Measurements from ENCODE around the gene TTC39C. TPM values are rescaled to one million over a fixed set of nuclear protein-coding genes. Genes with fewer than 3 reads are reported as not detected.

The TTC39C gene
- total RNA-seq, 1 donor from 2014 or later = 68.4 TPM

DNA sequence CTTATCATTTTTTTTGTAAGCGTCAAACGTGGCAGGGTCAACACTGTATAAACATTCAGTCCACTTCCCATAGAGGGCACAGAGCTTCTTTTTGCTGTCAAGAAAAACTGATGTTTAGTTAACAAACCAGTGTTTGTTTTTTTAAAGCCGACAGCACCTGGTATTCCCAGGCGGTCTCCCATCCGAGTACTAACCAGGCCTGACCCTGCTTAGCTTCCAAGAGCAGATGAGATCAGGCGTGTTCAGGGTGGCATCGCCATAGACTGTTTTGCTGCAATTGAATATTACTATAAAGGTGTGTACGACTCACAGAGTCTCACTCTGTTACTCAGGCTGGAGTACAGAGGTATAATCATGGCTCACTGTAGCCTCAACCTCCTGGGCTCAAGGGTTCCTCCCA, 155.8 kb downstream of the TTC39C start:
- no peak for TF ChIP-seq CTCF (IDR thresholded peaks at IDR 0.05)
- Mint-ChIP-seq H3K27ac (no peak overlapping the region), H3K4me1 (no peaks in the 10 kb centered on the region), H3K4me3 (no peak overlapping the region), H3K27me3 (peaks cover 2% of the 10 kb centered on the region), H3K9me3 (no peaks in the 10 kb centered on the region), H3K36me3 (ENCODE audit: low read depth) (no peaks in the 10 kb centered on the region)
- ATAC-seq (ENCODE audit: low read depth) (no peak), DNase-seq (no peak)
- ChIA-PET POLR2A (no interaction called here), CTCF (no interaction called here)
- intact Hi-C loops (cut with micrococcal nuclease) = no loop called here

DNA sequence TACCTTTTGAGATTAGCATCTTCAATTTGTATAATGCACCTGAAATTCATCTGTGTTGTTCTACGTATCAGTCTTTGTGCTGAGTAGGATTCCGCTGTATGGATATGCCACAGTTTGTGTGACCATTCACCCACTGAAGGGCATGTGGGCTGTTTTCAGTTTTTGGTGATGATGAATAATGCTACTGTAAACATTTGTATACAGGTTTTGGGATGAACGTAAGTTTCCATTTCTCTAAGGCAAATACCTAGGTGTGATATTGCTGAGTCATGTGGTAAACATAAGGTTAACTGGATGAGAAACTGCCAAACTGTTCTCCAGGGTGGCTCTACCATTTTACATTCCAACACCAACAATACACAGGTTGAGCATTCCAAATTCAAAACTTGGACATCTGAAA, 159.4 kb downstream of the TTC39C start:
- CTCF ChIA-PET = interaction anchor here (4.0 kb wide), 1 partner anchor 314 kb away, joined by 42 read pairs; no protein-coding TSS in a partner anchor
- intact Hi-C loops (cut with micrococcal nuclease) = no loop called here
- Mint-ChIP-seq H3K4me1 (peaks cover 18% of the 10 kb centered on the region), H3K27ac (no peak overlapping the region), H3K27me3 (no peaks in the 10 kb centered on the region), H3K9me3 (no peaks in the 10 kb centered on the region), H3K36me3 (ENCODE audit: low read depth) (no peaks in the 10 kb centered on the region), H3K4me3 (no peak overlapping the region)
- no peak for TF ChIP-seq CTCF (IDR thresholded peaks at IDR 0.05)
- DNase-seq (no peak), ATAC-seq (ENCODE audit: low read depth) (no peak)
- POLR2A ChIA-PET = interaction anchor here (0.5 kb wide), 1 partner anchor 1161 kb away, joined by 3 read pairs; no protein-coding TSS in a partner anchor

GRCh38 chr18:24176727-24177416, 162.3 kb downstream of the TTC39C start:
- Mint-ChIP-seq H3K4me3 (peak overlapping the region; percentile 79), H3K36me3 (ENCODE audit: low read depth) (no peaks in the 10 kb centered on the region), H3K4me1 (peaks cover 18% of the 10 kb centered on the region), H3K27me3 (no peaks in the 10 kb centered on the region), H3K9me3 (no peaks in the 10 kb centered on the region), H3K27ac (peak overlapping the region; percentile 95)
- ATAC-seq (ENCODE audit: low read depth) (peak; percentile 95), DNase-seq (peak; percentile 41)
- ChIA-PET CTCF (interaction anchor here (0.6 to 4.0 kb wide), 20 partner anchors 9 to 697 kb away, joined by 3 to 42 read pairs (median 4); no protein-coding TSS in a partner anchor), POLR2A (interaction anchor here (0.6 to 2.1 kb wide), 6 partner anchors 10 to 1085 kb away, joined by 3 to 8 read pairs (median 4); partner anchors contain the start of genes CABYR and IMPACT)
- intact Hi-C loops (cut with micrococcal nuclease) = loop anchor here (1.0 to 5.0 kb wide), 6 partner anchors 12 to 312 kb away; partner anchors contain the start of gene IMPACT
- TF ChIP-seq CTCF (IDR thresholded peaks at IDR 0.05) = no peak

DNA sequence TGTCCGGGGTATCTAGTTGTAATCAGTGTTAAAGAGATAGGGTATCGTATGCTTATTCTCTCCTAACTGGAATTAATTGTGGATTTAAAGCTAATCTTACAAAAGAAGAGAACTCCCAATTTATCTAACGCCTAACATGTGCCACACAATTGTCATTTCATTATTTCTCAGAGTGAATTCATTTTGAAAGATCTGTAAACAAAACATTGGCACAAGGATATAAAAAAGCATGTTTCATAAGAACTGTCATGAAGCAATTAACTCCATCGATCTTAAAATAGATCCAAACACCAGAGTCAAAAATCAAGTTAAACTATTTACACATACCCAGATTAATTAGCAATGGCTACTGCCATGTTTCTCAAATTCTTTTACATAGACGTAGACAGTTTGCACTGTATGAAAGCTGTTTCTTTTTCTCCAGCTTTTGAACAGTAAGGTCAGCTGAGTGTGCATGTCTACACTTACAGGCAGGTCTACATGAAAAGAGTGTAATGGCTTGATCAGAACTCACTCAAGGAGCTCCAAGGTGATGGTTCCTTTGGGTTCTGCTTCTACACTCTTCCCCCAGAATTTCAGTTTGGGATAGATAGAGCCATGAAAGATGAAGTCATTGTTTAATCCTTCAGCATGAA, 163.1 kb downstream of the TTC39C start:
- ChIA-PET POLR2A (interaction anchor here (0.7 to 2.1 kb wide), 4 partner anchors 38 to 314 kb away, joined by 3 to 8 read pairs (median 6); partner anchors contain the start of genes CABYR and IMPACT), CTCF (interaction anchor here (1.0 to 4.0 kb wide), 12 partner anchors 11 to 311 kb away, joined by 3 to 42 read pairs (median 4); no protein-coding TSS in a partner anchor)
- ATAC-seq (ENCODE audit: low read depth) (no peak), DNase-seq (no peak)
- H3K36me3 Mint-ChIP-seq (ENCODE audit: low read depth) = no peaks in the 10 kb centered on the region
- TF ChIP-seq CTCF (IDR thresholded peaks at IDR 0.05) = no peak
- no peaks in the 10 kb centered on the region for H3K9me3 Mint-ChIP-seq
- H3K4me1 Mint-ChIP-seq = peaks cover 18% of the 10 kb centered on the region
- intact Hi-C loops (cut with micrococcal nuclease) = loop anchor here (1.0 to 5.0 kb wide), 4 partner anchors 12 to 250 kb away; partner anchors contain the start of gene IMPACT
- no peaks in the 10 kb centered on the region for H3K27me3 Mint-ChIP-seq
- H3K27ac Mint-ChIP-seq = peak overlapping the region; percentile 95
- peak overlapping the region; percentile 79 for H3K4me3 Mint-ChIP-seq

DNA sequence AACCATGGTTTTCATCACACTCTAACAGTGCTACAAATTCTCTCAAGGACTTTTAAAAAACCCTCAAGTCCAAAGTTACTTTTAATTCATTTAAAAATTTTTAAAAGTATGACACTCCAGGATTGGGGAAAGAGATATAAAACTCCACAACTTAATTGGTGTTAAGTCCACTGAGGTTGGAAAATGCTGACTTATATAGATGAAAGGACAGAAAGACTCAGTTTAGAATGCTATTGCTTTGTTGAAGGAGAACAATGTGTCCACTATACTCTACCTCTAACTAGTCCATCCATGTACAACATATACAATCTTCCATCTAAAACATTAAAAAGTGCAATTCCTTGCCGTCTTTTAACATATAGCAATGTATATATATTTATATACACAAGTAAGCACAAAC, 165.5 kb downstream of the TTC39C start:
- no peaks in the 10 kb centered on the region for H3K9me3 Mint-ChIP-seq
- no peak for TF ChIP-seq CTCF (IDR thresholded peaks at IDR 0.05)
- POLR2A ChIA-PET = no interaction called here
- intact Hi-C loops (cut with micrococcal nuclease) = no loop called here
- H3K4me3 Mint-ChIP-seq = no peak overlapping the region
- peaks cover 18% of the 10 kb centered on the region for H3K4me1 Mint-ChIP-seq
- CTCF ChIA-PET = no interaction called here
- H3K27ac Mint-ChIP-seq = no peak overlapping the region
- H3K36me3 Mint-ChIP-seq (ENCODE audit: low read depth) = no peaks in the 10 kb centered on the region
- DNase-seq = no peak
- H3K27me3 Mint-ChIP-seq = no peaks in the 10 kb centered on the region
- no peak for ATAC-seq (ENCODE audit: low read depth)
